K562 (cell line): Measurements from ENCODE around the gene ZDHHC3. TPM values are rescaled to one million over a fixed set of nuclear protein-coding genes. Genes with fewer than 3 reads are reported as not detected.

Source experiments
- ATAC-seq: fragments of 200-7000 bp; cut with Tn5 transposase; 3 replicates; pipeline ENCODE4 v1.9.1; 2020; ENCODE audit warnings: moderate library complexity
- BruUV-seq: library from RNA; stranded (reverse); fragments of 400-500 nt; replicated peaks from 2 replicates; lab custom pipeline; 2021; lab: Mats Ljungman, UMichigan
- CTCF ChIA-PET: fragments of 300-600 bp; formaldehyde crosslinking; extraction: SDS; loops from one replicate; lab custom pipeline; 2021; ENCODE audit warnings: low intra/inter-chr PET ratio; lab: Yijun Ruan, JAX
- POLR2A ChIA-PET: fragments of 300-600, 350-650 bp; sonication (Branson Sonifier 250); formaldehyde crosslinking; extraction: SDS; loops from one replicate; lab custom pipeline; 2021; ENCODE audit warnings: antibody characterized with exemption, inconsistent platforms; lab: Yijun Ruan, JAX
- DNase-seq, 4 experiments: peaks; one replicate each; pipeline versions ENCODE4 v3.0.0 to v3.0.0-alpha.2; 2011 to 2018; ENCODE audit warnings: low spot score in 3 of 4, mixed read lengths in 3 of 4; ENCODE audit errors: extremely low read depth in 1 of 4
- FAIRE-seq: peaks from 2 replicates; lab custom pipeline; 2011; peaks lifted over from hg19 to GRCh38; lab: Jason Lieb, UNC
- H2AFZ ChIP-seq: 2 replicates; pipeline ENCODE4 v1.6.0; 2011; ENCODE audit warnings: low read depth, low read length, control low read depth, inconsistent platforms
- H3K27ac ChIP-seq: fragments of 200-600 bp; 3 replicates; pipeline ENCODE4 v1.8.0; 2011; ENCODE audit warnings: low read depth, mild to moderate bottlenecking, control low read depth, inconsistent platforms, low read length, moderate library complexity, mixed read lengths; ENCODE audit errors: extremely low read depth
- H3K27me3 ChIP-seq, 2 experiments: fragments of 300-600 bp in 1 of 2; 2 replicates in 1 of 2; 3 replicates in 1 of 2; pipeline versions ENCODE4 v1.6.0 to v1.8.0; 2011; ENCODE audit warnings: inconsistent platforms in 2 of 2, low read length in 2 of 2, mild to moderate bottlenecking in 1 of 2, mixed read lengths in 1 of 2, moderate library complexity in 1 of 2; ENCODE audit not compliant: control insufficient read depth in 2 of 2, insufficient read depth in 2 of 2
- H3K36me3 ChIP-seq: fragments of 300-600 bp; 3 replicates; pipeline ENCODE4 v1.8.0; 2011; ENCODE audit warnings: mild to moderate bottlenecking, low read length, inconsistent platforms; ENCODE audit not compliant: control insufficient read depth, insufficient read depth
- H3K4me1 ChIP-seq, 2 experiments: fragments of 200-600 bp in 1 of 2; replicated peaks in 1 of 2; 2 replicates in 1 of 2; 3 replicates in 1 of 2; pipeline versions ENCODE4 v1.5.1 to v1.8.0; 2011; ENCODE audit warnings: inconsistent platforms in 2 of 2, low read length in 2 of 2, mild to moderate bottlenecking in 1 of 2, mixed read lengths in 1 of 2, moderate library complexity in 1 of 2; ENCODE audit not compliant: control insufficient read depth in 2 of 2, insufficient read depth in 2 of 2
- H3K4me2 ChIP-seq: 2 replicates; pipeline ENCODE4 v1.6.1; 2011; ENCODE audit warnings: low read length, control low read depth, inconsistent platforms, mixed read lengths; ENCODE audit not compliant: insufficient read depth
- H3K4me3 ChIP-seq: fragments of 200-600 bp; sonication (generic), shearing (Covaris generic); 2 replicates; pipeline ENCODE4 v1.5.1; 2016; ENCODE audit warnings: control low read depth, inconsistent platforms
- H3K79me2 ChIP-seq: fragments of 200-600 bp; 3 replicates; pipeline ENCODE4 v1.8.0; 2011; ENCODE audit warnings: low read length, inconsistent platforms; ENCODE audit not compliant: control insufficient read depth, insufficient read depth
- H3K9ac ChIP-seq, 2 experiments: 2 replicates each; pipeline versions ENCODE4 v1.6.0 to v1.6.1; 2011; ENCODE audit warnings: low read depth in 2 of 2, low read length in 2 of 2, control low read depth in 1 of 2, inconsistent platforms in 1 of 2, mild to moderate bottlenecking in 1 of 2, mixed read lengths in 1 of 2; ENCODE audit not compliant: insufficient read depth in 1 of 2
- H3K9me1 ChIP-seq: one replicate; pipeline ENCODE4 v1.6.0; 2011; ENCODE audit warnings: inconsistent platforms, mild to moderate bottlenecking, low read length, moderate library complexity; ENCODE audit not compliant: control insufficient read depth, insufficient read depth
- H3K9me3 ChIP-seq: replicated peaks from 2 replicates; pipeline ENCODE4 v1.5.1; 2011; ENCODE audit warnings: low read depth, low read length, inconsistent platforms; ENCODE audit not compliant: control insufficient read depth, insufficient read depth
- H4K20me1 ChIP-seq: replicated peaks from 2 replicates; pipeline ENCODE4 v1.6.1; 2011; ENCODE audit warnings: low read length, inconsistent platforms, mixed read lengths; ENCODE audit not compliant: control insufficient read depth, insufficient read depth
- CBFB ChIP-seq: sonication (generic); formaldehyde crosslinking; IDR thresholded peaks from 2 replicates; pipeline ENCODE4 v1.4.0; 2020; ENCODE audit warnings: mild to moderate bottlenecking, missing genetic modification reagents
- CBX3 ChIP-seq, 2 experiments: IDR thresholded peaks; 1 replicate in 1 of 2; 2 replicates in 1 of 2; pipeline ENCODE4 v1.6.1; 2012; ENCODE audit warnings: inconsistent platforms in 2 of 2, low read length in 2 of 2, borderline replicate concordance in 1 of 2, control low read depth in 1 of 2
- E2F3 ChIP-seq: fragments of 250-450 bp; sonication (Bioruptor Pico); IDR thresholded peaks from 2 replicates; pipeline ENCODE4 v1.4.0; 2020; ENCODE audit warnings: mild to moderate bottlenecking
- EHMT2 ChIP-seq: fragments of 450-650 bp; IDR thresholded peaks from 2 replicates; pipeline ENCODE4 v1.6.1; 2018; ENCODE audit warnings: antibody characterized with exemption
- FOXJ3 ChIP-seq: sonication (generic); formaldehyde crosslinking; IDR thresholded peaks from 2 replicates; pipeline ENCODE4 v1.4.0; 2020; ENCODE audit warnings: mild to moderate bottlenecking, missing genetic modification reagents
- MAFK ChIP-seq: IDR thresholded peaks from 2 replicates; pipeline ENCODE4 v1.6.1; 2011; ENCODE audit warnings: low read length, improper control_type of control experiment
- NFE2 ChIP-seq: IDR thresholded peaks from 2 replicates; pipeline ENCODE4 v1.6.1; 2014; ENCODE audit warnings: antibody characterized with exemption, low read depth
- NR2F6 ChIP-seq: fragments of 450-650 bp; formaldehyde crosslinking; IDR thresholded peaks from 2 replicates; pipeline ENCODE4 v1.4.0; 2020; ENCODE audit warnings: mild to moderate bottlenecking
- SMC3 ChIP-seq: conservative IDR thresholded peaks from 2 replicates; pipeline ENCODE4 v1.6.1; 2011; ENCODE audit warnings: low read depth, low read length, improper control_type of control experiment; ENCODE audit not compliant: insufficient read depth
- ZNF274 ChIP-seq: IDR thresholded peaks from 2 replicates; pipeline ENCODE4 v1.6.1; 2011; ENCODE audit warnings: low read depth, mild to moderate bottlenecking, low read length, moderate library complexity, borderline replicate concordance
- ZNF780A ChIP-seq: fragments of 250-450 bp; sonication (Bioruptor Pico); IDR thresholded peaks from 2 replicates; pipeline ENCODE4 v1.5.0; 2021; ENCODE audit warnings: mild to moderate bottlenecking
- WGBS: fragments of 100-300 bp; shearing (Covaris generic); methylation state at CpG from one replicate; pipeline ENCODE4 v1.1.6; 2016; ENCODE audit warnings: low coverage, mixed read lengths; ENCODE audit not compliant: insufficient coverage; ENCODE audit errors: missing lambda C conversion rate; 5-methylcytosine and 5-hydroxymethylcytosine counted together
- in situ Hi-C: fragments of 300-500 bp; cut with MboI; formaldehyde crosslinking; loops from 4 replicates; pipeline ENCODE4 v1.15.0; 2018; ENCODE audit warnings: inconsistent platforms, mixed read lengths
- intact Hi-C: fragments of 100-400 bp; cut with micrococcal nuclease; formaldehyde crosslinking; loops from 2 replicates; pipeline ENCODE4 v1.14.2; 2022
- polyA plus RNA-seq, 8 experiments: library from polyadenylated mRNA; depleted of rRNA in 4 of 8; stranded (reverse) in 5 of 8; unstranded in 3 of 8; fragments of >200 nt; fragmentation: Nextera tagmentation in 2 of 8; fragmentation: Illumina TruSeq in 1 of 8; extraction: Ambion mirVana in 2 of 8; extraction: Trizol in 1 of 8; gene quantifications; 2 replicates each; pipeline versions ENCODE4 v1.2.1 to v1.2.3, GENCODE V29; 2011 to 2014; ENCODE audit warnings: inconsistent platforms in 1 of 8, missing spikeins in 1 of 8
- total RNA-seq, 7 experiments: library from RNA; depleted of rRNA in 6 of 7; stranded (reverse); fragments of >200 nt in 6 of 7; fragmentation: Illumina TruSeq in 2 of 7; extraction: Trizol in 2 of 7; gene quantifications; 2 replicates each; pipeline versions ENCODE4 v1.2.1 to v1.2.3, GENCODE V29; 2011 to 2021; ENCODE audit warnings: low replicate concordance in 1 of 7

ZDHHC3 gene
- total and polyA plus RNA-seq, 9 of the 15 experiments (the other 6 are each of a cell fraction or from before 2014, with no cell fraction given), result 10.3 to 120 (median 67.2) TPM

GRCh38 chr3:44913868-44914468 lies 62.0 kb downstream of the ZDHHC3 start (continued):
- no peak for TF ChIP-seq NR2F6 (CRISPR knock-in tag)
- TF ChIP-seq MAFK, result 0 out of 2 replicates have a peak, but pooled peaks have one; percentile 3
- TF ChIP-seq FOXJ3 (CRISPR knock-in tag), result peak; percentile 61; the same call in 1 of the 2 replicates
- TF ChIP-seq E2F3, result no peak
- TF ChIP-seq NFE2, result 0 out of 2 replicates have a peak, but pooled peaks have one; percentile 33
- peak; percentile 88 for TF ChIP-seq SMC3
- TF ChIP-seq EHMT2, result peak; percentile 71; the same call in 1 of the 2 replicates
- peak in 1 of 2 experiments; percentile 58; a peak in 1 of 3 replicates for TF ChIP-seq CBX3 (IDR thresholded peaks at IDR 0.05; ENCODE audit: borderline replicate concordance in 1 of 2, low read length in 2 of 2)
- TF ChIP-seq CBFB (CRISPR knock-in tag), result peak; percentile 71; the same call in 1 of the 2 replicates
- TF ChIP-seq, all 486 proteins: peak for 26

GRCh38 chr3:44910693-44911092 lies 65.3 kb downstream of the ZDHHC3 start:
- Histone ChIP-seq H3K4me1 (no peaks in the 10 kb centered on the region), H3K79me2 (no peaks in the 10 kb centered on the region), H3K9ac (no peak overlapping the region), H3K4me3 (no peak overlapping the region), H2AFZ (no peak overlapping the region), H3K9me3 (no peaks in the 10 kb centered on the region), H3K27me3 (peaks cover 2 to 17% of the 10 kb centered on the region in 2 experiments; a peak in 3 of 5 replicates), H3K4me2 (no peak overlapping the region), H3K36me3 (no peaks in the 10 kb centered on the region), H3K9me1 (no peaks in the 10 kb centered on the region), H3K27ac (no peak overlapping the region), H4K20me1 (no peaks in the 10 kb centered on the region)
- in situ Hi-C loops, result no loop called here
- FAIRE-seq (no peak), ATAC-seq (no peak), DNase-seq (no peak)
- TF ChIP-seq ZNF780A (CRISPR knock-in tag) (no peak), ZNF274 (peak; percentile 60; the same call in 1 of the 2 replicates)
- intact Hi-C loops, result no loop called here
- POLR2A ChIA-PET, result interaction anchor here (0.6 kb wide), 1 partner anchor 170 kb away, joined by 3 read pairs; no protein-coding TSS in a partner anchor
- 11% methylated on average over 3 of the region's 3 CpGs for WGBS
- CTCF ChIA-PET, result no interaction called here
- BruUV-seq, result no TSS peak
